IgD-negative memory B cell (primary cell): Measurements from ENCODE around the gene AHCYL1. TPM values are rescaled to one million over a fixed set of nuclear protein-coding genes. Genes with fewer than 3 reads are reported as not detected.
A peak's percentile ranks its signal among the peaks of the same experiment; 100 is the strongest.

Experiments used
- H3K27ac Mint-ChIP-seq, 3 donors: one replicate each; pipeline ENCODE4 v1.8.0; 2020 to 2022; ENCODE audit warnings: mild to moderate bottlenecking in 3 of 3, mixed read lengths in 3 of 3, moderate library complexity in 1 of 3
- H3K27me3 Mint-ChIP-seq: one replicate; pipeline ENCODE4 v1.8.0; 2021; ENCODE audit warnings: mixed read lengths
- H3K36me3 Mint-ChIP-seq: one replicate; pipeline ENCODE4 v1.8.0; 2020; ENCODE audit warnings: mild to moderate bottlenecking, mixed read lengths
- H3K4me1 Mint-ChIP-seq, 3 donors: one replicate each; pipeline ENCODE4 v1.8.0; 2020 to 2022; ENCODE audit warnings: mixed read lengths in 3 of 3, mild to moderate bottlenecking in 1 of 3
- H3K4me3 Mint-ChIP-seq, 4 donors: one replicate each; pipeline ENCODE4 v1.8.0; 2020 to 2022; ENCODE audit warnings: mild to moderate bottlenecking in 4 of 4, mixed read lengths in 4 of 4, moderate library complexity in 3 of 4
- H3K9me3 Mint-ChIP-seq, 3 donors: one replicate each; pipeline ENCODE4 v1.8.0; 2020 to 2021; ENCODE audit warnings: mixed read lengths in 3 of 3, mild to moderate bottlenecking in 1 of 3
- polyA plus RNA-seq: library from polyadenylated mRNA; unstranded; fragments of 300-500 nt; fragmentation: Illumina TruSeq; gene quantifications from one replicate; pipeline ENCODE4 v1.2.3, GENCODE V29; 2021

The AHCYL1 gene
- polyA plus RNA-seq, 1 donor from 2014 or later: 42.5 TPM

DNA sequence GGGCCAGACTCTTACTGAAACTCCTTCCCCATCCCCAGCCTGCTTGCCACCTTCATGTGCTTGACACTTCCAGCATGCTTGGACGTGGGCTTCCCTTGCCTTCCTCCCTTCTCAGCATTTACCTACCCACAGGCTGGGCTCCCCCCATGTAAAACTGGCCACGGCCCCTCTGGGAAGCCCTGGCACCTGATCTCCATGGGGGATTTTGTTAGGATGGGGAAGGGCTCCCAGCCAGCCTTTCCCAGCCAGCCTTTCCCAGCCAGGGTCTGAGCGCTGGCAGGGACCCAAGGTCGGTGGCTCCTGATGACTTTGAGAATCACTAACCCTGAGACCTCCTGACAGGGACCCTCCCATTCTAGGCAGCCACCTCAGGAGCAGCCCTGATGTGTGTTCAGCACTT lies 79.2 kb downstream of the AHCYL1 start:
- no peak overlapping the region for H3K4me3 Mint-ChIP-seq
- H3K9me3 Mint-ChIP-seq: peaks cover 0 to 3% (median 0%) of the 10 kb centered on the region in 3 donors
- peaks cover 2% of the 10 kb centered on the region for H3K36me3 Mint-ChIP-seq
- H3K27me3 Mint-ChIP-seq: peaks cover 19% of the 10 kb centered on the region
- H3K4me1 Mint-ChIP-seq: peaks cover 5 to 7% (median 5%) of the 10 kb centered on the region in 3 donors
- H3K27ac Mint-ChIP-seq: no peak overlapping the region

GRCh38 chr1:110064576-110065337 lies 80.2 kb downstream of the AHCYL1 start:
- H3K27me3 Mint-ChIP-seq: peaks cover 28% of the 10 kb centered on the region
- H3K4me3 Mint-ChIP-seq: no peak overlapping the region
- peak overlapping the region in 1 of 3 donors; percentile 50 for H3K27ac Mint-ChIP-seq
- H3K4me1 Mint-ChIP-seq: peaks cover 4 to 7% (median 5%) of the 10 kb centered on the region in 3 donors
- H3K9me3 Mint-ChIP-seq: peaks cover 0 to 3% (median 0%) of the 10 kb centered on the region in 3 donors
- H3K36me3 Mint-ChIP-seq: peaks cover 2% of the 10 kb centered on the region

GRCh38 chr1:110065841-110066240 lies 81.3 kb downstream of the AHCYL1 start:
- H3K36me3 Mint-ChIP-seq: no peaks in the 10 kb centered on the region
- no peak overlapping the region for H3K4me3 Mint-ChIP-seq

DNA sequence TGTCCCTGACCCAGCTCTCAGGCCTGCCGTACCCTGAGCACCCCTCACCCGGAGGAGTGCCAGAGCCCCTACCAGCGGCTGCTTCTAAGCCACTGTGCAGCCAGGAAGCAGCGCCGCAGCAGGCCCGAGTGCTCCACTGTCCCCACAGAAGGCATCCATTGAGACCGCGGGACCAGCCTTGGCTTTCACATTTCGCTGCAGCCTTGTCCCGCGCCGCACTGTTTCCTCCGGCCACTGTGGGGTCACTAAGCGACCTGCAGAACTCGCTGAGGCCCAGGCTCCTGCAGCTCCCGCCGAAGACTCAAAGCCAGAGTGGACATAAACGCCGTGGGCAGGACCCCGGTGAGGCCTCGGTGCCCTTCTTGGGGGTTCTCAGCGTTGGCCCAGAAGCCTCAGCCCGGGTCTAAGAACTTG lies 82.9 kb downstream of the AHCYL1 start:
- Mint-ChIP-seq H3K4me3 (peak overlapping the region; percentile 34 to 95 (median 64)), H3K36me3 (no peaks in the 10 kb centered on the region), H3K4me1 (peaks cover 4 to 11% (median 9%) of the 10 kb centered on the region in 3 donors), H3K27ac (peak overlapping the region; percentile 36 to 73 (median 39)), H3K27me3 (peaks cover 48% of the 10 kb centered on the region), H3K9me3 (peaks cover 0 to 5% (median 0%) of the 10 kb centered on the region in 3 donors)

More at GRCh38 chr1:110065841-110066240, 81.3 kb downstream of the AHCYL1 start:
- H3K4me1 Mint-ChIP-seq: peaks cover 4 to 9% (median 5%) of the 10 kb centered on the region in 3 donors
- H3K27ac Mint-ChIP-seq: no peak overlapping the region
- H3K27me3 Mint-ChIP-seq: peaks cover 32% of the 10 kb centered on the region
- peaks cover 0 to 3% (median 0%) of the 10 kb centered on the region in 3 donors for H3K9me3 Mint-ChIP-seq

- Mint-ChIP-seq H3K4me1 (peaks cover 4 to 11% (median 9%) of the 10 kb centered on the region in 3 donors), H3K36me3 (no peaks in the 10 kb centered on the region), H3K9me3 (peaks cover 0 to 5% (median 0%) of the 10 kb centered on the region in 3 donors), H3K4me3 (peak overlapping the region; percentile 53 to 95 (median 82)), H3K27ac (peak overlapping the region; percentile 36 to 93 (median 91)), H3K27me3 (peaks cover 51% of the 10 kb centered on the region)
These were observed 83.5 kb downstream of the AHCYL1 start for GRCh38 chr1:110067893-110068645.

GRCh38 chr1:110068646-110069403 lies 84.3 kb downstream of the AHCYL1 start:
- H3K9me3 Mint-ChIP-seq: peaks cover 0 to 5% (median 0%) of the 10 kb centered on the region in 3 donors
- peaks cover 50% of the 10 kb centered on the region for H3K27me3 Mint-ChIP-seq
- no peaks in the 10 kb centered on the region for H3K36me3 Mint-ChIP-seq
- H3K4me3 Mint-ChIP-seq: peak overlapping the region; percentile 5 to 95 (median 82)
- peaks cover 4 to 11% (median 9%) of the 10 kb centered on the region in 3 donors for H3K4me1 Mint-ChIP-seq
- peak overlapping the region in 2 of 3 donors; percentile 91 to 93 for H3K27ac Mint-ChIP-seq

DNA sequence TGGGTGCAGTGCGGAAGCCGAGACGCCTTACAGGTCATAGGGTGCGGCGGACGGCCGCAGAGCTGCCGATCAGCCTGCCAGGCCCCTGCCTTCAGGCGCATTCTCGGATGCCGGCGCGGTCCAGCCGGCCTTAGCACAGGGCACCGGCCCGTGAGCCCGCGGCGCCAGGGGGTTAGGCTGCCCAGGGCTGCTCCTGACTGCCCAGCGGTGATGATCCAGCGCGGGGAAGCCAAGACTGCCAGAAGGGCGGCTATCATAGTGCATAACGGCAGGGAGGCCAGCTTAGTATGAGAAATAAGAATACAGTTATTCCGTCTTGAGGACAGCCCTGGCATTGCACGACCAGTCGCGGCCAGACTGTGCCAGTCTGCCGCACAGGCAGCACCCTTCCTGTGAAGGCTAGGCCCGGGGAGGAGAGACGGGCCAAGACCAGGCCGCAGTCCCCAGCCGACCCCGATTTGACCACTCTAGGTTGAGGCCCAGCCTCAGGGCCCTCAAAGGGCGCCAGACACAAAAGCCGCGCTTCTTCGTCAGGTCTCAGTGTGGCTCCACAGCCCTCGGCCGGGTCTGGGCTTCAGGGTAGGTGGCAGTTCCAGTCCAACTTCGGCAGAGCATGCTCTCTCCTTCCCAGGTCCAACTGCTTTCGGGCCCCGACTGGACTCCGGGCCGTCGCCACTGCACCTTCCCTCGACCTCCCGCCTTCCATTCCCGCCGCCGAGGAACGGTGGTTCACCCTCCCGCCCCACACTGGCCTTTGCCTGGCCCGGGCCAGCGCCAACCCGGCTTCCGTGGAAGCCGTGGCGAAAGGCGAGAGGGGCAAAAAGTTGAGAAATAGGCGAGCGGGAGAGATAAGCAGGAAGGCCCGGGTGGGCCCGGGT lies 85.1 kb downstream of the AHCYL1 start:
- no peaks in the 10 kb centered on the region for H3K36me3 Mint-ChIP-seq
- no peak overlapping the region for H3K27ac Mint-ChIP-seq
- H3K4me3 Mint-ChIP-seq: peak overlapping the region in 2 of 4 donors; percentile 42 to 63
- peaks cover 4 to 11% (median 9%) of the 10 kb centered on the region in 3 donors for H3K4me1 Mint-ChIP-seq
- H3K27me3 Mint-ChIP-seq: peaks cover 50% of the 10 kb centered on the region
- H3K9me3 Mint-ChIP-seq: peaks cover 0 to 5% (median 0%) of the 10 kb centered on the region in 3 donors

- Mint-ChIP-seq H3K36me3 (no peaks in the 10 kb centered on the region), H3K4me1 (peaks cover 4 to 11% (median 9%) of the 10 kb centered on the region in 3 donors), H3K27ac (no peak overlapping the region), H3K27me3 (peaks cover 50% of the 10 kb centered on the region), H3K9me3 (peaks cover 0 to 5% (median 0%) of the 10 kb centered on the region in 3 donors), H3K4me3 (peak overlapping the region in 1 of 4 donors; percentile 42)
These were observed 85.7 kb downstream of the AHCYL1 start for GRCh38 chr1:110070282-110070669.

GRCh38 chr1:110070671-110071242 lies 86.2 kb downstream of the AHCYL1 start, which contains the start of gene ALX3:
TSS of gene ALX3 (minus strand) at chr1:110070672. CDS start at chr1:110070612, 60 bp downstream.
- peaks cover 0 to 5% (median 0%) of the 10 kb centered on the region in 3 donors for H3K9me3 Mint-ChIP-seq
- H3K4me3 Mint-ChIP-seq: peak within 1 kb of the TSS in 3 of 4 donors; percentile 39 to 53 (median 42)
- peak within 1 kb of the TSS in 2 of 3 donors; percentile 23 to 32 for H3K27ac Mint-ChIP-seq
- H3K27me3 Mint-ChIP-seq: peaks cover 50% of the 10 kb centered on the region
- peaks cover 4 to 11% (median 9%) of the 10 kb centered on the region in 3 donors for H3K4me1 Mint-ChIP-seq
- peaks cover 3% of the 10 kb centered on the region for H3K36me3 Mint-ChIP-seq

Other genes starting within 250 kb of the AHCYL1 start
- 4.6 TPM for gene GSTM3, start 243.7 kb upstream of the AHCYL1 start, polyA plus RNA-seq
- not detected for gene EPS8L3, start 220.8 kb upstream of the AHCYL1 start, polyA plus RNA-seq
- gene CSF1, start 73.9 kb upstream of the AHCYL1 start, polyA plus RNA-seq: 0.18 TPM
- gene STRIP1, start 49.9 kb downstream of the AHCYL1 start, polyA plus RNA-seq: 22.5 TPM
- gene ALX3, start 85.9 kb downstream of the AHCYL1 start, polyA plus RNA-seq: not detected
- not detected for gene UBL4B, start 127.7 kb downstream of the AHCYL1 start, polyA plus RNA-seq
- not detected for gene SLC6A17, start 165.7 kb downstream of the AHCYL1 start, polyA plus RNA-seq
- 1.8 TPM for gene KCNC4, start 225.5 kb downstream of the AHCYL1 start, polyA plus RNA-seq